BJ (cell line): ENCODE measurements around the gene BSG. TPM values are rescaled to one million over a fixed set of nuclear protein-coding genes. Genes with fewer than 3 reads are reported as not detected.

ENCODE experiments used
- CTCF ChIA-PET: fragments of 350-600 bp; formaldehyde crosslinking; extraction: SDS; loops from one replicate; lab custom pipeline; 2021; ENCODE audit warnings: antibody characterized with exemption, inconsistent platforms; lab: Yijun Ruan, JAX
- POLR2A ChIA-PET: fragments of 300-600 bp; sonication (Branson Sonifier 250); formaldehyde crosslinking; extraction: SDS; loops from one replicate; lab custom pipeline; 2021; ENCODE audit warnings: antibody characterized with exemption; lab: Charles Lee
- DNase-seq: peaks from one replicate; pipeline ENCODE4 v3.0.0-alpha.2; 2011; ENCODE audit warnings: low read depth
- H3K27me3 ChIP-seq: 2 replicates; pipeline ENCODE4 v1.6.0; 2011; ENCODE audit warnings: low read length; ENCODE audit not compliant: control insufficient read depth, insufficient read depth
- H3K36me3 ChIP-seq: 2 replicates; pipeline ENCODE4 v1.5.1; 2011; ENCODE audit warnings: low read length; ENCODE audit not compliant: control insufficient read depth, insufficient read depth
- H3K4me3 ChIP-seq: 2 replicates; pipeline ENCODE4 v1.5.1; 2011; ENCODE audit warnings: low read depth, mild to moderate bottlenecking, control low read depth, low read length
- polyA plus RNA-seq: library from polyadenylated mRNA; depleted of rRNA; stranded (reverse); fragments of >200 nt; gene quantifications from 2 replicates; pipeline ENCODE4 v1.2.3, GENCODE V29; 2011
- TF ChIP-seq, protein P1 (sequence below): IDR thresholded peaks from 2 replicates; pipeline ENCODE4 v1.5.1; 2011; ENCODE audit warnings: low read depth, mild to moderate bottlenecking, control low read depth, inconsistent platforms, low read length, moderate library complexity; ENCODE audit not compliant: insufficient read depth

The BSG gene
- polyA plus RNA-seq, 1 experiment: 1,176 TPM

DNA sequence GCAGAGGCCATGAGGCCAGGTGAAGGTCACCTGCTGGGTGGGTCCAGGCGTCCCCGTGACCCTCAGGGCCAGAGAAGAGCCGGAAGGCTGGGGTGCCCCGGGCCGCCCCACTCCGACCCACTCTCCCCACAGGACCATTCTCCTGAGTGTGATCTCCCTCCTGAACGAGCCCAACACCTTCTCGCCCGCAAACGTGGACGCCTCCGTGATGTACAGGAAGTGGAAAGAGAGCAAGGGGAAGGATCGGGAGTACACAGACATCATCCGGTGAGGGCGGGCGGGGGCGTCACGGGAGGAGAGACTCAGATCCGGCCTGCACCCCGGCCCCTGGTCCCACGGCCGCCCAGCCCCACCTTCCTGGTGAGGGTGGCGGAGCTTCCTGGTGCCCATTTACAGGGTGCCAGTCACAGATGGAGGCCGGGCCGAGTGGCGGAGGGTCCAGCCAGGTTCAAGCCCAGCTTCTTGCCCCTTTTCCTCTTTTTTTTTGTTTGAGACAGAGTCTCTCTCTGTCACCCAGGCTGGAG lies 35.5 kb upstream of the BSG start:
- DNase-seq: no peak
- H3K36me3 ChIP-seq: peaks cover 35% of the 10 kb centered on the region
- H3K4me3 ChIP-seq: no peak overlapping the region
- no peaks in the 10 kb centered on the region for H3K27me3 ChIP-seq
- CTCF ChIA-PET: no interaction called here
- TF ChIP-seq, protein P1, sequence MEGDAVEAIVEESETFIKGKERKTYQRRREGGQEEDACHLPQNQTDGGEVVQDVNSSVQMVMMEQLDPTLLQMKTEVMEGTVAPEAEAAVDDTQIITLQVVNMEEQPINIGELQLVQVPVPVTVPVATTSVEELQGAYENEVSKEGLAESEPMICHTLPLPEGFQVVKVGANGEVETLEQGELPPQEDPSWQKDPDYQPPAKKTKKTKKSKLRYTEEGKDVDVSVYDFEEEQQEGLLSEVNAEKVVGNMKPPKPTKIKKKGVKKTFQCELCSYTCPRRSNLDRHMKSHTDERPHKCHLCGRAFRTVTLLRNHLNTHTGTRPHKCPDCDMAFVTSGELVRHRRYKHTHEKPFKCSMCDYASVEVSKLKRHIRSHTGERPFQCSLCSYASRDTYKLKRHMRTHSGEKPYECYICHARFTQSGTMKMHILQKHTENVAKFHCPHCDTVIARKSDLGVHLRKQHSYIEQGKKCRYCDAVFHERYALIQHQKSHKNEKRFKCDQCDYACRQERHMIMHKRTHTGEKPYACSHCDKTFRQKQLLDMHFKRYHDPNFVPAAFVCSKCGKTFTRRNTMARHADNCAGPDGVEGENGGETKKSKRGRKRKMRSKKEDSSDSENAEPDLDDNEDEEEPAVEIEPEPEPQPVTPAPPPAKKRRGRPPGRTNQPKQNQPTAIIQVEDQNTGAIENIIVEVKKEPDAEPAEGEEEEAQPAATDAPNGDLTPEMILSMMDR: no peak
- POLR2A ChIA-PET: no interaction called here

DNA sequence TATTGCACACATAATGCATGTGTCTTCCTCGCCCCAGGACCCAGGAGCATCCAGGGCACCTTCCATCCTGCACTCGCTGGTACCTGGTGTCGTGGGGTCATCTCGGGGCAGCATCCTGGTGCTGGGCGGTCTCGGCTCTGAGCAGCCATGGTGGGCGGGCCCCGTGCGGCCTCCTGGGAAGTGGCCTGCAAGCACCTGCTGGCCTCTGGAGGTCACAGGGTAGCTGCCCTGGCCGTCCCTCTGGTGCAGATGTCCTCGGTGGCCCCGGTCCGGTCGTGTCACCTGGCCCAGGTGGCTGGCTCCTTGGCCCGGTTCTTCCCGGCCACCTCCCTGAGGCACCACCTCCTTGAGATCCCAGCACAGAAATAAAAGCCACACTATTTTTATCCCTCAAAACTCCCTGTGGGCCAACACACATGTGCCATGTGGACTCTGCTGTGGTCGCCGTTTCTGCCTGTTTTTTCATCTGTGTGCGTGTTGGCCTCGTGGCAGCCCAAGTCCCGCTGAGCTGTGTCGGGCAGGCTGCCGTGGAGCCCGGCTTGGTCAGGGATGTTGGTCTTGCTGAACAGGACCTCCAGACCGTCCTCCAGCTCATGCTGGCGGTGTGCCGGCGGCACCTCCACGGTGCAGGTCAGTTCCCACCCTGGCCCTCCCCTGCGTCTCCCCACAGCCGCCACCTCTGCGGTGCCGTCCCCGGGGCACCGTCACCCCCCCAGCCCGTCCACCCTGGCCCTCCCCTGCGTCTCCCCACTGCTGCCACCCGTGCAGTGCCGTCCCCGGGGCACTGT lies 33.6 kb upstream of the BSG start:
- ChIA-PET CTCF (no interaction called here), POLR2A (no interaction called here)
- TF ChIP-seq, protein P1: no peak
- H3K36me3 ChIP-seq: peaks cover 41% of the 10 kb centered on the region
- DNase-seq: no peak
- H3K27me3 ChIP-seq: no peaks in the 10 kb centered on the region
- no peak overlapping the region for H3K4me3 ChIP-seq

DNA sequence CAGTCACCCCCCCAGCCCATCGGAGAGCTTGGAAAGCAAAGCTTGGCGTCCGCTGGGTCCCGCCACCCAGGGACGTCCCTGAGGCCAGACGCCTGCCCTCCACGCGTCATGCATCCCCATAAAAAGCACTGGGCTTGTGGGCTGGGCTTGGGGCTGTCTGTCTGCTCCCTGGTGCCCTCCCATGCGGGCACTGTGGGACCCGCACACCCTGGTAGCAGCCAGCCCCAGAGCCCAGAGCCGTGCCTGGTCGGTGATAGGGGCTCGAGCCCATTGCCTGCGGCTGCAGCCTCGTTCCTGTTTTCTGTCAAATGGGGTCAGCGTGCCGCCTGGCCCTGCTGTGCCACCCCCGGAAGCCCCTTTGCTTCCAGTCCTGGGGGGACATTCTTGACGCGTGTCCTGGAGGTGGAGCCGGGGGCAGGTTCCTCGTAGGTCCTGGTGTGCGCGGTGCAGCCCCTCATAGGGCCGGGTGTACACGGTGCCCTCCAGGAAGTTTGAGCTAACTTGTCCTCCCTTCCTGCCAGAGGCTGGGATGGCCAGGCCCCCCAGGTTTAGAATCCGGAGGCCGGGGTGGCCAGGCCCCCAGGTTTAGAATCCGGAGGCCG lies 32.9 kb upstream of the BSG start:
- no peak overlapping the region for H3K4me3 ChIP-seq
- ChIA-PET CTCF (no interaction called here), POLR2A (no interaction called here)
- H3K36me3 ChIP-seq: peaks cover 39% of the 10 kb centered on the region
- TF ChIP-seq, protein P1: no peak
- DNase-seq: no peak
- no peaks in the 10 kb centered on the region for H3K27me3 ChIP-seq

DNA sequence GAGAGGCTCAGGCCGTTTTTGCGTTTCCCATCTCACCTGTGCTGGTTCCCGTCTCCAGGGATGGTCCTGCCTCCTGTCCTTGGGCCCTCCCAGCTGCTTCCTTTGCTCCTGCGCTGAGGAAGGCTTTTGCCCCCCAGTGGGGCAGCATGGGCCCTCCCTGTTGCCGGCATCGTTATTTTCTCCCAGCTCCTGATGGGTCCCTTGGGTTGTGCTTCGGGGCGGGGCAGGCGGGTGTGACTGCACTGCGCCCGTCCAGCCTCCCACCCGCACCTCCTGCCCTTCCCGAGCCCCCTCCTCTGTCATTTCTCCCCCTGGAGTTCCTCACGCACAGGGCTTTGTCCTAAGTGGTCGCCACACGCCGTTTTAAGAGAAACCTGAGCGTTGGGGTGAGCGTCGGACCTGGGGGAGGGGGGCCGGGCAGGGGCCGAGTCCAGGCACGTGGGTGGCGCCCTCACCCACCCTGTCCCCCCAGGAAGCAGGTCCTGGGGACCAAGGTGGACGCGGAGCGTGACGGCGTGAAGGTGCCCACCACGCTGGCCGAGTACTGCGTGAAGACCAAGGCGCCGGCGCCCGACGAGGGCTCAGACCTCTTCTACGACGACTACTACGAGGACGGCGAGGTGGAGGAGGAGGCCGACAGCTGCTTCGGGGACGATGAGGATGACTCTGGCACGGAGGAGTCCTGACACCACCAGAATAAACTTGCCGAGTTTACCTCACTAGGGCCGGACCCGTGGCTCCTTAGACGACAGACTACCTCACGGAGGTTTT lies 31.3 kb upstream of the BSG start:
- H3K27me3 ChIP-seq: no peaks in the 10 kb centered on the region
- TF ChIP-seq, protein P1: no peak
- CTCF ChIA-PET: interaction anchor here (2.5 kb wide), 1 partner anchor 8 kb away, joined by 7 read pairs; no protein-coding TSS in a partner anchor
- POLR2A ChIA-PET: no interaction called here
- DNase-seq: no peak
- no peak overlapping the region for H3K4me3 ChIP-seq
- H3K36me3 ChIP-seq: peaks cover 35% of the 10 kb centered on the region

DNA sequence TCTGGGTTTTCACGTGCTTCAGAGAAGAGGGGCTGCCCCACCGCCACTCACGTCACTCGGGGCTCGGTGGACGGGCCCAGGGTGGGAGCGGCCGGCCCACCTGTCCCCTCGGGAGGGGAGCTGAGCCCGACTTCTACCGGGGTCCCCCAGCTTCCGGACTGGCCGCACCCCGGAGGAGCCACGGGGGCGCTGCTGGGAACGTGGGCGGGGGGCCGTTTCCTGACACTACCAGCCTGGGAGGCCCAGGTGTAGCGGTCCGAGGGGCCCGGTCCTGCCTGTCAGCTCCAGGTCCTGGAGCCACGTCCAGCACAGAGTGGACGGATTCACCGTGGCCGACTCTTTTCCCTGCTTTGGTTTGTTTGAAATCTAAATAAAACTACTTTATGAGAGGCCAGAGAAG lies 30.7 kb upstream of the BSG start:
- ChIA-PET CTCF (interaction anchor here (2.5 kb wide), 1 partner anchor 9 kb away, joined by 7 read pairs; no protein-coding TSS in a partner anchor), POLR2A (no interaction called here)
- peaks cover 28% of the 10 kb centered on the region for H3K36me3 ChIP-seq
- H3K4me3 ChIP-seq: no peak overlapping the region
- TF ChIP-seq, protein P1: no peak
- no peaks in the 10 kb centered on the region for H3K27me3 ChIP-seq
- DNase-seq: no peak
